Stimulated activated CD4-positive, alpha-beta T cell treated with anti-CD3 and anti-CD28 coated beads, TNF-alpha, amount 100 ng/mL, for 24 hours (primary cell): ENCODE results near the gene CPNE7.

ENCODE experiments used
- DNase-seq, 3 experiments: peaks; one replicate each; pipeline ENCODE4 v3.0.0-alpha.2; 2020; ENCODE audit warnings: low read depth in 3 of 3

CPNE7 gene

DNA sequence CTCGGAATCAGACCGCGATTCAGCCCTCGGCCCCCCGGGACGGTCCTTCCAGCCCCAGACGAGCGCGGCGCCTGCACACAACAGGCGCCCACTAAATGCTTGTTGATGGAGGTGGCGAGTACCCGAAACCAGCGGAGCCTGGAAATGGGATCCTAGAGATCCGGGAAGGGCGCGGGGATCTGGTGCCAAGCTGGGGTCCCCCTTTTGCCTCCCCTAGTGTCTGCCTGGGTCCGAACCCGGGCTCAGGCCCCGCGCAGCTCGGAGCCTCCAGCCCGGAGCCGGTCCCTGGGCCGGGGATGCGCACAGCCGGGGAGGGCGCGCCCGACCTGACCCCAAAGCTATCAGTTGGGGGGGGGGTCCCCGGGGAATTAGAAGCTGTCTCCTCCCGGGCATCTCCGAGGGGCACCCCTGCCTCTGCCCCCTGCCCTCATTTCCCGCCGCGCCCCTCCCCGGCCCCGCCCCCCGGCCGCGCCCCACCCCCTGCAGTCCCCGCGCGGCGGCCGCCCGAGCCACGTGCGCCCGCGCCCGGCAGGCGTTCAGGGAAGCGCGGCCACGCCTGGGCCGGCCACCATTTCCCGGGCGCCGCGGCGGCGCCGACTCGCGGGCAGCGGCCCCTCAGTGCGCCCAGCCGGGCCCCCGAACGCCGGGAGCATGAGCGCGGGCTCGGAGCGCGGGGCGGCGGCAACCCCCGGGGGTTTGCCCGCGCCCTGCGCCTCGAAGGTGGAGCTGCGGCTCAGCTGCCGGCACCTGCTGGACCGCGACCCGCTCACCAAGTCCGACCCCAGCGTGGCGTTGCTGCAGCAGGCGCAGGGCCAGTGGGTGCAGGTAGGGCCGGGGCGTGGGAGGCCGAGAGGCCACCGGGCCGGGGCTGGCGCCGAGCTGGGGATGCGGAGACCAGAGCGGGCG is at the start of gene CPNE7:
Gene CPNE7 (plus strand): TSS at position 512 of the 906 bp plus-strand sequence. CDS start 140 bp downstream, at position 652.
- peak in 1 of 3 experiments; percentile 18 for DNase-seq

DNA sequence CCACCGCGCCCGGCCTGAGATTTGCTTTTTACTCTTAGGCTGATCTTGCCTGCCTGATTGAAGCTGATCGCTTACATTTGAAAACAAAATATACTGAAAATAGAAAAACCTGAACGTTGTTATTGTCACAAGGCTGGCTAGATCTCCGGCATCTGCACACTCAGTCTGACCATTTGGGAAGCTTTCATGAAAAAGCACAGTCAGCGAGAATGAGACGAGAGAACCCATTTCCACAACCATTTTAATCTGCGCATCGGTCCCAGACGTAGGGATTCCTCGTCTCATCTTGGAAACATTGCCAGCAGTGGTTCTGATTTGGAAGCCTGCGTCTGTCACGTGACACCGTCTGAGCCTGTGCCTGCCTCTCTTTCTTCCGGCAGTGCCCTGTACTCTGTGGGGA is 46.5 kb upstream of the CPNE7 start:
- no peak for DNase-seq

DNA sequence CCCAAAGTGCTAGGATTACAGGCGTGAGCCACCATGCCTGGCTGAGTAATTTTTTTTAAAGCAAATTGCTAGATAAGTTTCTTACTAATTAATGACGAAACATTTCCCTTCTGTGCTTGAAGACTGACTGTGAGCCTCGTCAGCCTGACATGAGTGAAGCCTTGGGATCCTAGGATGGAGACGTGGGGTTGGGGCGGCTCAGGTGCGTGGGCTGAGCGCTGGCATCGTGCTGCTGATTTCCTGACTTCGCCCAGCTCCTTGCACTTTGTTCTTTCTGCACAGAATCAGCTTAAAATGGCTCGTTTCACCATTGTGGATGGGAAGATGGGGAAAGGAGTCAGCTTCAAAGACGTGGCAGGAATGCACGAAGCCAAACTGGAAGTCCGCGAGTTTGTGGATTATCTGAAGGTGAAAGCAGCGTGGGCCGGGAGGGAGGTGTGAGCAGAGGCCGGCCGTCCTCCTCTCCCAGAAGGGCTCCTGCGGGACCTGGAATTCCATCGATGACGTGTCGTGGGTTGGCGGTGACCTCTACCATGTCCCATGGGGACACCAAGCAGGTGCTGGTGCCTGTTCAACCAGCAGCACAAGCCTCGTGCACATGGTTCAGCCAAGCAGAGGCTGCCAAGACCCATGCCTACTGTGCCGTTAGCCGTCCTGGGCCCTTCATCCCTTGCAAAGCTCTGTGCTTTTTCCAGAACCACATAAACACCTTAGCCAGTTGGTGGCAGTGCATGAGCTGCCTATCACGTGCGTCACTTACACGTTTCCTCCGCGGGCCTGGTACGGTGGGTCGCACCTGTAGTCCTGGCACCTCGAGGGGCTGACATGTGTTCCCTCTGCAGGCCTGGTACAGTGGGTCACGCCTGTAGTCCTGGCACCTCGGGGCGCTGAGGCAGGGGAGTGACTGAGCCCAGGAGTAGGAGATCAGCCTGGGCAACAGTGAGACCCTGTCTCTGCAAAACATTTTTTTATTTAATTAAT is 44.9 kb upstream of the CPNE7 start:
- no peak for DNase-seq

DNA sequence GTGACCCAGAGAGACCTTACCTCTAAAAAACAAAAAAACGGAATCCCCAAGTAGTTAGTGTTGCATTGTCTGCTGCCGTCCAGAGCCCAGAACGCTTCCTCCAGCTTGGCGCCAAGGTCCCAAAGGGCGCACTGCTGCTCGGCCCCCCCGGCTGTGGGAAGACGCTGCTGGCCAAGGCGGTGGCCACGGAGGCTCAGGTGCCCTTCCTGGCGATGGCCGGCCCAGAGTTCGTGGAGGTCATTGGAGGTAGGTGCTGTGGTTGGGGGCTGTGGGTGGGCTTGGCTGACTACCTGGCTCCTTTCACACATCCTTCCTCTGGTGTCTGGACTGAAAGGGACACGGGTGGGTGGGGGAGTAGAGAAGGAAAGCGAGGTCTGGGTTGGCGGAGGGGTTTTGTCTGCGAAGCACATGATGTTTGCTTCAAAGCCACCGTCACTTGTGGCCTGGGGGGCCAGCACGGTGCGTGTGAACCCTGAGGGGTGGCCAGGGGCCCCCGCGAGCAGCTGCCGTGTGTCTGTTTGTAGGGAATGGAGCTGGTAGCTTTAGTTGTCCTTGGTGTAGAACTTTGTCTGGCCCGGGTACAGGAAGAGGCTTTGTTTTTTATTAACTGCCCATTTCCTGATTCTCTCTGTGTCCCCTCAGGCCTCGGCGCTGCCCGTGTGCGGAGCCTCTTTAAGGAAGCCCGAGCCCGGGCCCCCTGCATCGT is 43.6 kb upstream of the CPNE7 start:
- DNase-seq: no peak

DNA sequence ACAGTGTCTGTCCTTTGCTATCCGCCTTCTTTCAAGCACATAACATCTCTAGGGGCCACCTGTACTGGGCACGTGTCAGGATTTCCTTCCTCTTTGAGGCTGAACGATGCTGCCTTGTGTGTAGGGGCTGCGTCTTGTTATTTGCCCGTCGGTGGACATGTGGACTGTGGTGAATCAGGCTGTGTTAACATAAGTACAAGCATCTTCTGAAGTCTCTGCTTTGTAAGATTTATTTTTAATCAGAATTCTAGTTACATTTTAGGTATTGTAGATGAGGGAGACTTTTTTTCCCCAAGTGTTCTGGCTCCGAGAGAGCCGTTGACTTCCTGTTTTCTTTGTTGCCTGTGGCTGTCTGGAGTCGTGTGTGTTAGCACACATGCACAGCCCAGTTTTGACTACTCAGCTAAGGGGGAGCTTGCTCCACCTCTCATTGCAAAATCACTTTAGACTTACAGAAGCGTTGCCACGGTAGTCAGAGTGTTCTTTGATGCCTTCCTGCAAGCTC is 41.3 kb upstream of the CPNE7 start:
- DNase-seq: no peak

DNA sequence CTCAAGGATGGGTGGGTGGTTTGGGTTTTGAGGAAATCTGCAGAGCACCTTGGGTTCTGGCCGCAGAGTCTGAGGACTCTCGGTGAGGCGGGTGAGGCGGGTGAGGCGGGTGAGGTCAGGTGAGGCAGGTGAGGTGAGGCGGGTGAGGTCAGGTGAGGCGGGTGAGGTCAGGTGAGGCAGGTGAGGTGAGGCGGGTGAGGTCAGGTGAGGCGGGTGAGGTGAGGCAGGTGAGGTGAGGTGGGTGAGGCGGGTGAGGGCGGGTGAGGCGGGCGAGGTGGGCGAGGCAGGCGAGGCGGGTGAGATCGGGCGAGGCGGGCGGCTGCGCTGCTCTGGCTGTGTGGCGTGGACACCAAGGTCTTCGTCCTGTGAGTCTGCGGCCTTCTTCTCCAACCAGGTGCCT is 39.2 kb upstream of the CPNE7 start:
- no peak for DNase-seq

DNA sequence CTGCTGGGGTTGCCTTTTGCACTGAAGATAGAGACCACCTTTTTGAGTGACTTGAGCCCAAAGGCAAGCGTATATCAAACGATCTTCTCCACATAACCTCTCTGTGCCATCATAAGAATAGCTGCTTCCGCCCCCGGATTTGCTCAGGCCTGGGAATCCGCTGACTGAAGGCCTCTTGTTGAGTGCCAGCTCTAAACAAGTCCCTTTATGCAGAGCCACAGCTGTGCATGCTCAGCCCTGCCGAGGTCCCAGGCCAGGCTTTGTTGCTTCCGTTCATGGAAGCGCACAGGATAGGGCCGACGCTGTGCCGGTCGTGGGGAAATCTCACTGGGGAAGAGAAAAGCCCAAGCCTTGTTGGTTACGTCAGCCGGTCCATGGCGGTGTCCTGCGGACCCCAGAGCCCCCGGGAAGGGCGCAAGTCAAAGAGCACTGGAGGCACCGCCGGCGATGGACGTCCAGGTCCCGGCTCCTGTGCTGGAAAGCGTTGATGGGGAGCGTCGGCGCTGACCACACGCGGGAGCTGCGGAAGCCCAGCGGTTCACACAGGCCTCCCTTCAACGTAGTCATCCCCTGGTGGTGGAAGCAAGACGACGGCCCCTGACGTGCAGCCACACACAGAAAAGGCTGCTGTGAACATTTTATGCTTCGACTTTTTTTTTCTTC is 38.5 kb upstream of the CPNE7 start:
- DNase-seq: no peak

DNA sequence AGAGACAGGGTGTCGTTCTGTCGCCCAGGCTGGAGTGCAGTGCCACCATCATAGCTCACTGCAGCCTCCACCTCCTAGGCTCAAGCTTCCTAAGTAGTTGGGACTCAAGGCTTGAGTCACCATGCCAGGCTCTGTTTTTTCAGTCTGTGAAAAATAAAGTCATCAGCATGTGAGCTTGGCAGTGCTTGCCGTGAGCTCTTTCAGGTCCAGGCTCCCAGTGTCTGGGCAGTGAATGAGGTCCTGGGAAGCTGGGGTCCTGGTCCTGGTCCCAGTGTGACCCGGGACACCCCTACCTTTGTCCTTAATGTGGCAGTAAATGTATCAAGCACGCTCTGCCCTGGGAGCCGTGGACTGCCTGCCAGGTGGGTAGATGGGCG is 38.0 kb upstream of the CPNE7 start:
- no peak for DNase-seq

DNA sequence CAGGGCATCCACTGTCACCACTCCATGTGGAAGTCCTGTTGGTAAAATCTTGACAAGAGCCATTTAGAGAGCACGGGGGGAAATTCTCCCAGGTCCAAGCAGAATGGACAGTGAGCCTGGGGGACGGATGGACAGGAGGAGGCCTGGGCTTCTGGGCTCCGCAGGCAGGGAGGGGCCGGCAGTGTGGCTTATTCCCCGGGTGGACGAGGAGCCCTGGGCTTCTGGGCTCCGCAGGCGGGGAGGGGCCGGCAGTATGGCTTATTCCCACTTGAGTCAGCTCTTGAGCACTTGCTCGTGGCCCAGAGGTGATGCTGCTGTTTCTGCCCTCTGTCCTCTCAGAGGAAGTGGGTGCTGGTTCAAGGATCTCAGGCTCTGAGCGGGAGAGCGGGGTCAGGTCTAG is 37.3 kb upstream of the CPNE7 start:
- DNase-seq: no peak

DNA sequence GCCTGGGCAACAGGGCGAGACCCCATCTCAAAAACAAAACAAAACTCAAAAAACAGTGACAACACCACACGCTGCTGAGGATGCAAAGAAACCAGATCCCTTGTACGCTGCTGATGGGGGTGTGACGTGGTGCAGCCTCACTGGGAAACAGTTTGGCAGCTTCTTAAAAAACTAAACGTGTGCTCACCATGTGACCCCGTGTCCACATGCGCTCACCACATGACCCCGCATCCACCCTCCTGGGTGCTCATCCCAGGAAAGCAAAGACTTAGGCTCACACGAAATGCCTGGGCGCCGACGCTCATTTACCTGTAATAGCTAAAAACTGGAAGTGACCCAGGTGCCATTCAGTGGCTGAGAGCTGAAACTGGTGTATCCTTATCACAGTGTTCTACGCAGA is 35.0 kb upstream of the CPNE7 start:
- no peak for DNase-seq

DNA sequence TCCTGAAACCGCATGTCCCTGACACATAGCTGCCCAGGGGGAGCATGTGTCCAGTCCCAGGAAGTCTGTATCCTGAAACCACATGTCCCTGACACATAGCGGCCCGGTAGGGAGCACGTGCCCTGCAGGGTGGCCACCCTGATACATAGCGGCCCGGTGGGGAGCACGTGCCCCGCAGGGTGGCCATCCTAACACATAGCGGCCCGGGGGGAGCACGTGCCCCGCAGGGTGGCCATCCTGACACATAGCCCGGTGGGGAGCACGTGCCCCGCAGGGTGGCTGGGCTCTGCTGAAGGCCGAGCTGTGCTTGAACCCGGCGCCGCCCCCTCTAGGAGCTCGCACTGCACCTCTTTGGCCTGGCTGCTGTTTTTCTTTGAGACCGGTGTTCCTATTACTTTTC is 33.8 kb upstream of the CPNE7 start:
- no peak for DNase-seq

DNA sequence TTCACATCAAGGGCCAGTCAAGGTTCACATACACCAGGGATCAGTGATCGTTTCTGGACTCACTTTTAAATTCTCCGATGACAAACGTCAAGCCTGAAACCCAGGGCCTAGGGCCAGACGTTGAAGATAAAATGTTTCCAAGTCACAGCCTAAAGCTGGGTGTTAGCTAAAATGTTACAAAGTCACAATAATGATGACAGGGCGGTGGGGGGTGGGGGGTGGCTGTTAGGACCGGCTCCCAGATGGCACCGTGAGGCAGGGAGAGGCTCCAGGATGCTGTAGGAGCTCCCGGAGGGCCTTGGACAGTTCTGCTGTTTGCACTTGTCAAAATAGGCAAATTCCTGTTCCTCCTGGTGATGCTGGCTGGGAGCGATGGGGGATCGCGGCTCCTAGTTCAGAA is 31.4 kb upstream of the CPNE7 start:
- no peak for DNase-seq

DNA sequence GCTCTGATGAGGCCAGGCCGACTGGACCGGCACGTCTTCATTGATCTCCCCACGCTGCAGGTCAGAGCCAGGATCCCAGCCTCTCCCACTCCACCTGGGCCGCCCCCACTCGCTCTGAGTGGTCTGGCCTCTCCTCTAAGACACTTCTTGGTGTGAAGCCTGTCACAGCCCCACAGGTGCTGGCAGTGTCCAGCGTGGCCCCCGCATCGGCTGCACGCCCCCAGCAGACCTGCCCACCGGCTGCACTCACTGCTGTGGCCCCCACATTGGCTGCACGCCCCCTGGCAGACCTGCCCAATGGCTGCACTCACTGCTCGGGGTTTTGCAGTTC is 30.9 kb upstream of the CPNE7 start:
- no peak for DNase-seq

DNA sequence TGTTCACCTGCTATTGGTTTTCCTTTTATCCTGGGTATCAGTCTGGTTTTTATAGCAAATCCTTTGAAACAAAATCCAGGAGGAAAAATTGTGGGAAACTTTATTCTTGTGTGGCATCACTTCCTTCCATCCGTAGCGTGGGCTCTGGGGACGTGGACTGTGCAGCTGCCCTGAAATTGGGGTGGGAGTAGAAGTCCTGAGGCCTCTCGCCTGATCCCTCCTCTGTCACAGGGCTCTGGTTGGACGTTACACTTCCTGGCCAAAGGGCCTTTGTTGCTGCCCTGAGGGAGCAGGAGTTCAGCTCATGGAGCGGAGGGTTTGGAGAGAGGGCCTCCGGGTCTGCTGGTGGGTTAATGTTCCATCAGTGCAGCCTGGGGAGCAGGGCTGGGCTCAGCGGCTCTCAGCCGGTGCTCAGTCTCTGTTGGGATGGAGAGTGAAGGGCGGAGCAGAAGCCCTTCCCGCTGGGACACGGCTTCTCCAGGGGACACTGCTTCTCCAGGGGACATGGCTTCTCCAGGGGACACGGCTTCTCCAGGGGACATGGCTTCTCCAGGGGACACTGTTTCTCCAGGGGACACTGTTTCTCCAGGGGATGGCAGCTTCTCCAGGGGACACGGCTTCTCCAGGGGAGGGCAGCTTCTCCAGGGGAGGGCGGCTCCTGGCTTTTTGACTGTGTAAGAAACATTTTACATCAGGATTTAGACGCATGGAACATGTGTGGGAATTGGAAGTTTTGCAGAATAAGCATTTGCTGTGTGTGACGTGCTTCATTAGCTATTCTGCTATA is 30.3 kb upstream of the CPNE7 start:
- no peak for DNase-seq

DNA sequence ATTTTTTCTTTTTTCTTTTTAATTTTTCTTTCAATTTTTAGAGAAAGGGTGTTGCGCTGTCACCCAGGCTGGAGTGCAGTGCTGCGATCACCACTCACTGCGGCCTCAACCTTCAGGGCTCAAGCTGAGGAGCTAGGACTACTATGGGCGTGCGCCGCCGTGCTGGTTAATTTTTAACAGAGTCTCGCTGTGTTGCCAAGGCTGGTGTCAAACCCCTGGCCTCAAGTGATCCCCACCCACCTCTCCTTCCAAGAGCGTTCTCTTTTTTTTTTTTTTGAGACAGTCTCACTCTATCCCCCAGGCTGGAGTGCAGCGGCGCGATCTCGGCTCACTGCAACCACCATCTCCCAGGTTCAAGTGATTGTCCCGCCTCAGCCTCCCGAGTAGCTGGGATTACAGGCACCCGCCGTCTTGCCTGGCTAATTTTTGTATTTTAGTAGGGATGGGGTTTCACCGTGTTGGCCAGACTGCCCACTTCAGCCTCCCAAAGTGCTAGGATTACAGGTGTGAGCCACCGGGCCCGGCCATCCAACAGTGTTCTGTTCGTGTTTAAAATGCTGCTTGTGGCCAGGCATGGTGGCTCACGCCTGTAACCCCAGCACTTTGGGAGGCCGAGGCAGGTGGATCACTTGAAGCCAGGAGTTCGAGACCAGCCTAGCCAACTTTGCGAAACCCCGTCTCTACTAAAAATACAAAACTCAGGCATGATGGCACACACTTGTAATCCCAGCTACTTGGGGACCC is 29.6 kb upstream of the CPNE7 start:
- DNase-seq: no peak

DNA sequence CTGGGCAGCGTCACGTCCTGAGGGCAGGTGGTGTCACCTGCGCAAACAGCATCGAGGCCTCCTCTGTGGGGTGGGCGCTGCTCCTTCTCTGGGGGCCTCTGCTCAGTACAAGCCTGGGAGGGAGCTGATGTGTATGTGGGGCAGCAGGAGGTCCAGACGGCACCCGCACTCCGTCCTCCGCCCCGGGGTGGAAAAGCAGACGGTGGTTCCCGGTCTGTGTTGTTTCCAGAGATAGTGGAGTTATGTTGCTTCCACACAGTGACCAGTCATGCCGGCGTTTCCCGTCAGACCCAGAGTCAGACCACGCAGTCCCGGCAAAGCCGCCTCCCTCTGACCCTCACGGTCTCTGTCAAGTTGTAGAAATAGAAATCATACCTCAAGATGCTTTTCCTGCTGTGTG is 28.8 kb upstream of the CPNE7 start:
- no peak for DNase-seq

DNA sequence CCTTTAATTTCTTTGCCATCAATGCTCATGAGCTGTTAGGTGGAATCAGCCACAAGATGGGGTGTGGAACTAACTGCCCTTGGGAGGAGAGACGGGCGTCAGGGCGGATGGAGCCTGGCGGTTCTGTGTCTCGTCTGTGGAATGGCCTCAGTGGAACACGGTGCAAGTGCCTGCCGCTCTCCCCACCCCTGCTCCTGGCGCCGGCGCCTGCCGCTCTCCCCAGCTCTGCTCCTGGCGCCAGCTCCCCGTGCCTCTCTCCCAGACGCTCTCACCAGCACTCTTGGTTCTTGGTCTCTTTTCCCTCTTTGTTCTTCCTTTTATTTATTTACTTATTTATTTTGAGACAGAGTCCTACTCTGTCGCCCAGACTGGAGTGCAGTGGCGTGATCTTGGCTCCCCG is 28.3 kb upstream of the CPNE7 start:
- DNase-seq: no peak

DNA sequence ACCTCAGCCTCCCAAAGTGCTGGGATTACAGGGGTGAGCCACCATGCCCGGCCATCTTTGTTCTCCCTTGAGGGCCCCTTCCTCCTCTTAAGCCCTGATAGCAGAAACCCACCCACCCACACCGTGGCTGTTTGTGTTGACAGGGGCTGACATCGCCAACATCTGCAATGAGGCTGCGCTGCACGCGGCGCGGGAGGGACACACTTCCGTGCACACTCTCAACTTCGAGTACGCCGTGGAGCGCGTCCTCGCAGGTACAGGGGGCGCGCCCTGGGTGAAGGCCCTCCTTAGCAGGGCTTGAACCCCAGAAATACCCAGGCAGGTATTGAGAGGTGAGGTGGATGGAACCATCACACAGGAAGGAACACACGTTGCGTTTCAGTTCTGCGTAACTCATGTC is 27.7 kb upstream of the CPNE7 start:
- no peak for DNase-seq

DNA sequence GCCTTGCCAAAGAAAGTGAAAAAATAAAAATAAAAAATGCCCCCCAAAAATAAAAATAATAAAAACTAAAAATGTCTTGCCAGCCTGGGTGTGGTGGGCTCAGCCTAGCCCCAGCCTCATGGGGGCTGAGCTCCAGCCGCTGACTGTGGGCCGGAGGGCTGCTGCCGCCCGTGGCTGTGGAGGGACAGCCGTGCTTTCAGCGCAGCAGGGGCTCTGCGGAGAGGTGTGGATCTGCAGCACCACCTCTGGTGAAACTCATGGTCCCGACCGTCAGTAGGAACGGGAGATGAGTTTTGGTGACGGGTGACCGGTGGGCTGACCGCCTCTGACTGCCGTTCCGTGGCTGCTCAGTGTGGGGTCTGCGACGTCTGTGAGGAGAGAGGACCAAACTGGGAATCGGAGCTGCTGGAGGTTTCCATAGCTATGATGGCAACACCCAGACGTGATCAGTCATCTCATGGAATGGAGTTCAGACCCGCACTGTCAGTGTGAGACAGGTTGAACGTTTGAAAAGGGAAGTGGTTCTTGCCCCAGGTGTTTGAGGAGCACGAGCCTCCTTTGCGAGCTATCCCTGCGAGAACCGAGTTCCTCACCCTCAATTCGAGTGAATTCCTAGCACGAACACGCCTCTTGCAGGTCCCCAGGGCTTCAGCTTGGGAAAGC is 27.1 kb upstream of the CPNE7 start:
- DNase-seq: no peak
